A673 (cell line): ENCODE data around the gene EGFL8. TPM values are rescaled to one million over a fixed set of nuclear protein-coding genes. Genes with fewer than 3 reads are reported as not detected.

Source experiments
- BruUV-seq: library from RNA; stranded (reverse); fragments of 400-500 nt; replicated peaks from 2 replicates; lab custom pipeline; 2021; lab: Mats Ljungman, UMichigan
- CTCF ChIA-PET: fragments of 300-600 bp; sonication (Branson Sonifier 250); formaldehyde crosslinking; loops from one replicate; lab custom pipeline; 2022; ENCODE audit warnings: antibody characterized with exemption; lab: Charles Lee
- POLR2A ChIA-PET: fragments of 300-600 bp; sonication (Branson Sonifier 250); formaldehyde crosslinking; loops from one replicate; lab custom pipeline; 2022; ENCODE audit warnings: antibody characterized with exemption; ENCODE audit not compliant: low non-redundant PET; lab: Charles Lee
- DNase-seq: peaks from one replicate; pipeline ENCODE4 v3.0.0-alpha.2; 2015; ENCODE audit warnings: low spot score
- H3K27ac ChIP-seq: fragments of 200-600 bp; sonication (generic); 2 replicates; pipeline ENCODE4 v1.5.1; 2016; ENCODE audit warnings: mixed run types, low read depth, mild to moderate bottlenecking, mixed read lengths, antibody characterized with exemption, low read length; ENCODE audit not compliant: poor library complexity, severe bottlenecking
- H3K27me3 ChIP-seq: fragments of 200-600 bp; sonication (generic); replicated peaks from 2 replicates; pipeline ENCODE4 v1.6.1; 2017; ENCODE audit warnings: mixed run types, low read depth, mild to moderate bottlenecking, mixed read lengths, antibody characterized with exemption, low read length; ENCODE audit not compliant: insufficient read depth, poor library complexity
- H3K36me3 ChIP-seq: fragments of 200-600 bp; sonication (generic); 2 replicates; pipeline ENCODE4 v1.6.1; 2016; ENCODE audit warnings: mixed run types, mild to moderate bottlenecking, mixed read lengths, antibody characterized with exemption, low read length; ENCODE audit not compliant: insufficient read depth, poor library complexity, severe bottlenecking
- H3K4me1 ChIP-seq: fragments of 200-600 bp; sonication (generic); 2 replicates; pipeline ENCODE4 v1.6.1; 2017; ENCODE audit warnings: mixed run types, mild to moderate bottlenecking, mixed read lengths, antibody characterized with exemption, low read length; ENCODE audit not compliant: insufficient read depth, poor library complexity, severe bottlenecking
- H3K4me3 ChIP-seq: fragments of 200-600 bp; sonication (generic); 2 replicates; pipeline ENCODE4 v1.5.1; 2016; ENCODE audit warnings: low read depth, mixed run types, mild to moderate bottlenecking, mixed read lengths, low read length; ENCODE audit not compliant: poor library complexity, severe bottlenecking
- H3K9me3 ChIP-seq: fragments of 200-600 bp; sonication (generic); 2 replicates; pipeline ENCODE4 v1.6.1; 2016; ENCODE audit warnings: mixed run types, low read depth, mild to moderate bottlenecking, mixed read lengths, antibody characterized with exemption, low read length; ENCODE audit not compliant: poor library complexity, severe bottlenecking
- EZH2 ChIP-seq: fragments of 200-600 bp; sonication (generic); IDR thresholded peaks from 2 replicates; pipeline ENCODE4 v1.6.1; 2017; ENCODE audit warnings: borderline replicate concordance, low read depth, mild to moderate bottlenecking, mixed read lengths, antibody characterized with exemption, low read length; ENCODE audit not compliant: poor library complexity, severe bottlenecking
- intact Hi-C: fragments of 100-400 bp; cut with micrococcal nuclease; formaldehyde crosslinking; loops from one replicate; pipeline ENCODE4 v1.10.0; 2022; ENCODE audit not compliant: unreplicated experiment
- total RNA-seq: library from RNA; stranded (reverse); gene quantifications from 2 replicates; pipeline ENCODE4 v1.2.3, GENCODE V29; 2021
- TF ChIP-seq, protein P1 (sequence below): fragments of 300-800, 200-600 bp; sonication (generic); conservative IDR thresholded peaks from 2 replicates; pipeline ENCODE4 v1.5.1; 2017; ENCODE audit warnings: low read depth, mild to moderate bottlenecking, antibody characterized with exemption, low read length, moderate library complexity, mixed read lengths

The EGFL8 gene
- total RNA-seq, 1 experiment from 2014 or later = 32.4 TPM

DNA sequence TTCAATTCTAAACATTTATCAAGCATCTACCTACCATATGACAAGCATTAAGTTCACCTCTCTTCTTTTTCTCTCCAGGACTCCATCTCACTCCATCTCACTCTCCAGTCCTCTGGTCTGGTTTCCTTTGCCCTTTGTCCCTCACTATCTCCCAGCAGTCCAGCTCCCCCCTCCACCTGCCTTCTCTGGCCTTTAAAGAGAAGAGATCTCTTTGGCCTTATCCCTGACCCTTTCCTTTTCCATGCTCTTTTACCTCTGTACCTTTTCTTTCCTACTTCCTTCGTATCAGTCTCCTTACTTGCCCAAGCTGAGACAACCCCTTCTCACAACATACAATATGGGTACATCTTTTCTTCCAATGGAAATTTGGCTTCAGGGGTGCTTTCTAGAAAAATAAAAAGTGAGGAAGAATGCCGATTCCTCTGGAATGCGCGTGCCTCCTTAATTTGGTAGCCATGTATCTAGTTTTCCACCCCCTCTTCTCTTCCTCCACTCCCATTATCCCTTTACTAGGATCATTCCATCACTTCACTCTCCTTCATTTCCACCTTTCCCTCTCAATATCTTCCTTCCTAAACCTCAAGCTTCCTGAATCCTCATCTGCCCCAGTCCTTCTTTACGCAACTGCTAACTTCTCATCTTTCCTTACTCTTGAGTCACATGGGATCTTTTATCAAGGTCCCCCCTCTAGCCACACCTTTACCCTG lies 12.2 kb downstream of the EGFL8 start:
- DNase-seq = no peak
- TSS peak; percentile 90 for BruUV-seq

DNA sequence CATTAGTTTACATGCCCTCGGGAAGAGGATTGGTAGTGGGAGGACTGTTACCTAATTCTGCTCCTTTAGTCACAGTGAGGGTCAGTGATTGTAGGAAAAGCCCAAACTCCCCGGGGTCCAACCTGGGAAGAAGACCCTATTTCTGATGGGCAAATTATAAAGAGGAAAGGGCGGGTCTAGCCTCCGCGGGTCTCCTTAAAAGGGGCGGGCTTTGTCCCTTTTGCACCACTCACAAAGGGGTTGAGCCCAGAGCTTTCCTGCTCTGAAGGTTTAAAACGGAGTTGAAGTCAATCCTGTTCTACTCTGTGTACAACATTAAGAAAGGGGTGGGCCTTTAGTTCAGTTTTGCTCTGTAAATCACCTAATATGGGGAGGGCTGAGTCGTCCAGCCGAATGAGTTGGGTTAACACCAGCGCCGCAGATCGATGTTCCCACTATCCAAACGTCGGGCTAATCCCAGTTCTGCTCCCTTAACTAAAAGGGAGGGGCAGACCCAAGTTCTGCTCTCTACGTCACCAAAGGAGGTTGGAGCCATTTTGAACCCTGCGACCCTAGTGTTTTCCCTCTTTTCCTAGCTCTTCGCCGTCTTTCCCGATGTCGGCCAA lies 12.9 kb downstream of the EGFL8 start:
- intact Hi-C loops = no loop called here
- CTCF ChIA-PET = interaction anchor here (1.0 kb wide), 1 partner anchor 18 kb away, joined by 3 read pairs; no protein-coding TSS in a partner anchor
- TSS peak; percentile 24 for BruUV-seq

More for the DNA sequence above, 12.2 kb downstream of the EGFL8 start:
- H3K27ac ChIP-seq = peak overlapping the region; percentile 97
- H3K4me3 ChIP-seq = peak overlapping the region; percentile 97
- ChIA-PET CTCF (no interaction called here), POLR2A (no interaction called here)
- H3K9me3 ChIP-seq = no peaks in the 10 kb centered on the region
- peaks cover 25% of the 10 kb centered on the region for H3K4me1 ChIP-seq
- H3K36me3 ChIP-seq = peaks cover 6% of the 10 kb centered on the region
- no peak for TF ChIP-seq EZH2
- TF ChIP-seq, protein P1, sequence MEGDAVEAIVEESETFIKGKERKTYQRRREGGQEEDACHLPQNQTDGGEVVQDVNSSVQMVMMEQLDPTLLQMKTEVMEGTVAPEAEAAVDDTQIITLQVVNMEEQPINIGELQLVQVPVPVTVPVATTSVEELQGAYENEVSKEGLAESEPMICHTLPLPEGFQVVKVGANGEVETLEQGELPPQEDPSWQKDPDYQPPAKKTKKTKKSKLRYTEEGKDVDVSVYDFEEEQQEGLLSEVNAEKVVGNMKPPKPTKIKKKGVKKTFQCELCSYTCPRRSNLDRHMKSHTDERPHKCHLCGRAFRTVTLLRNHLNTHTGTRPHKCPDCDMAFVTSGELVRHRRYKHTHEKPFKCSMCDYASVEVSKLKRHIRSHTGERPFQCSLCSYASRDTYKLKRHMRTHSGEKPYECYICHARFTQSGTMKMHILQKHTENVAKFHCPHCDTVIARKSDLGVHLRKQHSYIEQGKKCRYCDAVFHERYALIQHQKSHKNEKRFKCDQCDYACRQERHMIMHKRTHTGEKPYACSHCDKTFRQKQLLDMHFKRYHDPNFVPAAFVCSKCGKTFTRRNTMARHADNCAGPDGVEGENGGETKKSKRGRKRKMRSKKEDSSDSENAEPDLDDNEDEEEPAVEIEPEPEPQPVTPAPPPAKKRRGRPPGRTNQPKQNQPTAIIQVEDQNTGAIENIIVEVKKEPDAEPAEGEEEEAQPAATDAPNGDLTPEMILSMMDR = no peak
- no peaks in the 10 kb centered on the region for H3K27me3 ChIP-seq
- intact Hi-C loops = no loop called here

DNA sequence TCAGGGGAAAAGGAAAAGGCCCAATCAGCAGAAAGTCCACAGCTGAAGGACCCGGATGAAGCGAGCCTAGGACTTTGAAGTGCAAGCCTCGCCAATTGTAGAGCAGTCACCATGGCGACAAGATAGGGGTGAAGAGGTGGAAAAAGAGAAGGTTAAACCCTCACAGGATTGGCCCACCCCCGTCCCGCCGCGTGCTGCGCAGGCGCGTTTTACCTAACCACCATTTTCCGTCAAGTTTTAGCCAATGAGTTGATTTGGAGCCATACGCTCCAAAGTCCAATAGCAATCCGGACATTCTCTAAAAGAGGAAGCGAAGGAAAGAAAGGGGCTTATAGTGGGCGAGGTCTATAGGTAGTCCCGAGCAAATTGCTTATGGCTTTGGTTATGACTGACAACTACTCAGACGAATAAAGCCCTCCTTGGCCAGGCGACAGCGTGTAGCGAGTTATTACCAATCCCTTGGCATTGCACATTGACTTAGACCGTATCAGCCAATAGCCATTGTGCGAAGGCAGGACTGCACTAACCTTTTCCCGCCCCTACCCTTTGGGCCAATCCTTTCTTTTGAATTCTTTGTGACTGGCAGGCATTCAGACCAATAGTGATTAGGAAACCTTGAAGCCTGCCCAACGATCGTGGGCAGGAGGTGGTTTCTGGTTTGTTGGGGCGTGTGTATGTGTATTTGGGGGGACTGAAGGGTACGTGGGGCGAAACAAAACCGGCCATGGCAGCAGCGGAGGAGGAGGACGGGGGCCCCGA lies 13.6 kb downstream of the EGFL8 start, which contains the start of gene RNF5:
Gene RNF5, plus strand, starts transcription at position 618 of the 759 bp plus-strand sequence. Its CDS starts 107 bp downstream, at position 725.
- ChIA-PET POLR2A (interaction anchor here (0.9 kb wide), 1 partner anchor 14 kb away, joined by 5 read pairs; no protein-coding TSS in a partner anchor), CTCF (interaction anchor here (1.0 kb wide), 1 partner anchor 18 kb away, joined by 3 read pairs; no protein-coding TSS in a partner anchor)
- BruUV-seq = no TSS peak
- TF ChIP-seq, protein P1 = no peak
- no peak for TF ChIP-seq EZH2
- no peaks in the 10 kb centered on the region for H3K9me3 ChIP-seq
- peak; percentile 100 for DNase-seq
- H3K27me3 ChIP-seq = no peaks in the 10 kb centered on the region
- peak within 1 kb of the TSS; percentile 97 for H3K27ac ChIP-seq
- peaks cover 25% of the 10 kb centered on the region for H3K4me1 ChIP-seq
- peaks cover 13% of the 10 kb centered on the region for H3K36me3 ChIP-seq
- H3K4me3 ChIP-seq = peak within 1 kb of the TSS; percentile 97
- intact Hi-C loops = no loop called here

More for the DNA sequence above, 12.9 kb downstream of the EGFL8 start:
- H3K27ac ChIP-seq = peak overlapping the region; percentile 97
- no peaks in the 10 kb centered on the region for H3K9me3 ChIP-seq
- H3K4me3 ChIP-seq = peak overlapping the region; percentile 97
- POLR2A ChIA-PET = interaction anchor here (0.9 kb wide), 1 partner anchor 14 kb away, joined by 5 read pairs; no protein-coding TSS in a partner anchor
- peaks cover 25% of the 10 kb centered on the region for H3K4me1 ChIP-seq
- peaks cover 6% of the 10 kb centered on the region for H3K36me3 ChIP-seq
- no peaks in the 10 kb centered on the region for H3K27me3 ChIP-seq
- peak; percentile 82 for DNase-seq
- TF ChIP-seq, protein P1 = no peak
- TF ChIP-seq EZH2 = no peak
